Measurements from ENCODE around the gene TXNDC15.

TXNDC15 gene

DNA sequence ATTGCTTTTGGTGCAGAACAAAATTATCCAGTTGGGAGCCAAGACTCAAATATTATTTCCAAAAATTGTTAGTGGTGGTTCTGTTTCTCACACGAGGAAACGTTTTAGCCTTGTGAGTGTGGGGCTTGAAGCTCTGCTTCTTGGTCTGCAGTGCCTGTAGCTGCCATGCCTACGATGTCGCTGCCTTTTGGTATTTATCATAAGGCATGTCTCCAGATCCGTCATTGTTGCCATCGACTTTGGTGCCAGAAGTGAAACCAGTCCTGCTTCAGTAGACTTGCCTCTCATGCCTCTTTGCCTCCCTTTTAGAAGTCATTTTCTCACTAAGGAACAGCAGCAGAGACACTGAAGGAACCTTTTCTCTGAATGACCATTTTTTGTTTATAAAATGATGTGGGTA, 63.9 kb downstream of the TXNDC15 start:
- Histone ChIP-seq H3K4me3 (replicated peaks; ENCODE audit: low read depth, low read length) (no peak overlapping the region), H3K36me3 (ENCODE audit: control insufficient read depth, insufficient read depth, low read length) (peaks cover 1% of the 10 kb centered on the region), H3K27me3 (replicated peaks; ENCODE audit: control insufficient read depth, insufficient read depth, low read length) (no peaks in the 10 kb centered on the region)
- no peak for DNase-seq (ENCODE audit: extremely low read depth, insufficient read length)
- TF ChIP-seq, protein P1, sequence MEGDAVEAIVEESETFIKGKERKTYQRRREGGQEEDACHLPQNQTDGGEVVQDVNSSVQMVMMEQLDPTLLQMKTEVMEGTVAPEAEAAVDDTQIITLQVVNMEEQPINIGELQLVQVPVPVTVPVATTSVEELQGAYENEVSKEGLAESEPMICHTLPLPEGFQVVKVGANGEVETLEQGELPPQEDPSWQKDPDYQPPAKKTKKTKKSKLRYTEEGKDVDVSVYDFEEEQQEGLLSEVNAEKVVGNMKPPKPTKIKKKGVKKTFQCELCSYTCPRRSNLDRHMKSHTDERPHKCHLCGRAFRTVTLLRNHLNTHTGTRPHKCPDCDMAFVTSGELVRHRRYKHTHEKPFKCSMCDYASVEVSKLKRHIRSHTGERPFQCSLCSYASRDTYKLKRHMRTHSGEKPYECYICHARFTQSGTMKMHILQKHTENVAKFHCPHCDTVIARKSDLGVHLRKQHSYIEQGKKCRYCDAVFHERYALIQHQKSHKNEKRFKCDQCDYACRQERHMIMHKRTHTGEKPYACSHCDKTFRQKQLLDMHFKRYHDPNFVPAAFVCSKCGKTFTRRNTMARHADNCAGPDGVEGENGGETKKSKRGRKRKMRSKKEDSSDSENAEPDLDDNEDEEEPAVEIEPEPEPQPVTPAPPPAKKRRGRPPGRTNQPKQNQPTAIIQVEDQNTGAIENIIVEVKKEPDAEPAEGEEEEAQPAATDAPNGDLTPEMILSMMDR (IDR thresholded peaks at IDR 0.05; ENCODE audit: insufficient read depth, low read length, poor library complexity, severe bottlenecking), result no peak

DNA sequence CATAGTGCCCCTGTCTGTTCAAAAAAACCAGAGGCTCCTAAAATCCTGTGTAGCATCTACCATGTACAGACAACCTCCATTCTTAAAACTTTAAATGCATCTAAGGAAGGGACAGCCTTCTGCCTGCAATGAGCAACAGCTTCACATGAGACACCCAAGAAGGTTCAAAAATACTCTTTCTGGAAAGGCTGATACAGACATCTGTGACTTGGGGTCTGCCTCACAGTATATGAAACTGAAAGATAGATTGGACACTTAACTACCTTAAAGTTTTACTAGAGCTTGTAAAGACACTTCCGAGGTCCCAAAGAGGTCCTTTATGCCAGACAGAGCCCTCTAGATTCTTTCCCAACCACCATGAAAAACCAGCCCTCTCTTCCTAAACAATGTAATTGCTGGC, 65.3 kb downstream of the TXNDC15 start:
- Histone ChIP-seq H3K36me3 (ENCODE audit: control insufficient read depth, insufficient read depth, low read length) (peaks cover 1% of the 10 kb centered on the region), H3K4me3 (replicated peaks; ENCODE audit: low read depth, low read length) (no peak overlapping the region), H3K27me3 (replicated peaks; ENCODE audit: control insufficient read depth, insufficient read depth, low read length) (no peaks in the 10 kb centered on the region)
- TF ChIP-seq, protein P1 (IDR thresholded peaks at IDR 0.05; ENCODE audit: insufficient read depth, low read length, poor library complexity, severe bottlenecking), result no peak
- DNase-seq (ENCODE audit: extremely low read depth, insufficient read length), result no peak

DNA sequence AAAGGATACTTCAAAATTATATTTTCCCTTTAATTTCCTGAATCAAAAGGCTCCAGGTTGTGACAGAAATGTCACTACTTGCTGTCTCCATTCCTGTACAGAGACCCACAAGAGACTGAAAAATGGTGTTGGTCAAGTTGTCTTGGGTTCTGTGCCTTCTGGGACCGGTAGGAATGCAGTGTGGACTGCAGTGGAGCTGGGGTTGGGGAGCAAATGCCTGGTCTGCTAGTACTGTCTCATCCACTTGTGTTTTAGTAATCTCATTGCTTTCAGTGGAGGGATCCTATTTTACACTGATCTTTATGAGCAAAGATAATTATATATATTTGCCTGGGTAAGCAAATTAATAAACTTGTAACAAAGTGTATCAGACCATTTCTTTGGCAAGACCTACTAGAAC, 69.4 kb downstream of the TXNDC15 start:
- DNase-seq (ENCODE audit: extremely low read depth, insufficient read length), result no peak
- Histone ChIP-seq H3K27me3 (replicated peaks; ENCODE audit: control insufficient read depth, insufficient read depth, low read length) (no peaks in the 10 kb centered on the region), H3K36me3 (ENCODE audit: control insufficient read depth, insufficient read depth, low read length) (no peaks in the 10 kb centered on the region), H3K4me3 (replicated peaks; ENCODE audit: low read depth, low read length) (no peak overlapping the region)
- TF ChIP-seq, protein P1 (IDR thresholded peaks at IDR 0.05; ENCODE audit: insufficient read depth, low read length, poor library complexity, severe bottlenecking), result no peak

DNA sequence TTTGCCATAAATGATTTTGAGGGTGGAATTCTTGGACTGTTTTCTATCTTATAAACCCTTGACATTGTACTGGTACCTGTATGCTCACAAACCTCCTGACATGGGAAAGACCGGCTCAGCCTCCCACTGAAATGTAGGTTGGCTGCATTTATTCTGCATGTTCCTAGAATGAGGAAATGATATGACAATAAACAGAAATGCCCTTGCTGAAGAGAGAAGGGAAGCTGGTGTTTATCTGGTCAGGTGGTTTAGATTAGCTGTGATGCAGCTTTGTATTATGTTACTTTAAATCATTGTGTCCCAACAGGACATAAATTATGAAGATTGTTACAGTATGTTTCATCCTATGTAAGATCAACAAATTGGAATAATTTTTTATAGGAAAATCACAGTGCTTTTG, 70.5 kb downstream of the TXNDC15 start:
- DNase-seq (ENCODE audit: extremely low read depth, insufficient read length), result no peak
- H3K4me3 ChIP-seq (replicated peaks; ENCODE audit: low read depth, low read length), result no peak overlapping the region
- no peaks in the 10 kb centered on the region for H3K27me3 ChIP-seq (replicated peaks; ENCODE audit: control insufficient read depth, insufficient read depth, low read length)
- no peaks in the 10 kb centered on the region for H3K36me3 ChIP-seq (ENCODE audit: control insufficient read depth, insufficient read depth, low read length)
- TF ChIP-seq, protein P1 (IDR thresholded peaks at IDR 0.05; ENCODE audit: insufficient read depth, low read length, poor library complexity, severe bottlenecking), result no peak

DNA sequence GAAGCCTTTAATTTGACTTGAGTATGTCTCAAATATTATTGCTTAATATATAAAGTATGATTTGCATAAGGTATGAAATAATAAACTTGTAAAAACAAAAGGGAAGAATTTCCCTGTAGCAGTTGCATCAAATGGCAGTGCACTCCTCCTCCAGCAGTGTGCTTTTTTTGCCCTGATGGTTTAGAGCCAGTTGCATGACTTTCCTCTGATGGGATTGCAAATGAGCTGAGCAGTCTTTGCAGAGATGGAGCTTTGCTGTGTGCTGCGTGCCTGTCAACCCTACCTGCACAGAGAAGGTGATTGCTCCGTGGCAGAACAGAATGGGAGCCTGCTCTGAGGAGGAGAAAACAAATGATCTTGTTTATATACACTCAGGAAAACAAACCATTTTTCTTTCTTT, 70.9 kb downstream of the TXNDC15 start:
- no peaks in the 10 kb centered on the region for H3K36me3 ChIP-seq (ENCODE audit: control insufficient read depth, insufficient read depth, low read length)
- DNase-seq (ENCODE audit: extremely low read depth, insufficient read length), result no peak
- no peaks in the 10 kb centered on the region for H3K27me3 ChIP-seq (replicated peaks; ENCODE audit: control insufficient read depth, insufficient read depth, low read length)
- TF ChIP-seq, protein P1 (IDR thresholded peaks at IDR 0.05; ENCODE audit: insufficient read depth, low read length, poor library complexity, severe bottlenecking), result no peak
- no peak overlapping the region for H3K4me3 ChIP-seq (replicated peaks; ENCODE audit: low read depth, low read length)

DNA sequence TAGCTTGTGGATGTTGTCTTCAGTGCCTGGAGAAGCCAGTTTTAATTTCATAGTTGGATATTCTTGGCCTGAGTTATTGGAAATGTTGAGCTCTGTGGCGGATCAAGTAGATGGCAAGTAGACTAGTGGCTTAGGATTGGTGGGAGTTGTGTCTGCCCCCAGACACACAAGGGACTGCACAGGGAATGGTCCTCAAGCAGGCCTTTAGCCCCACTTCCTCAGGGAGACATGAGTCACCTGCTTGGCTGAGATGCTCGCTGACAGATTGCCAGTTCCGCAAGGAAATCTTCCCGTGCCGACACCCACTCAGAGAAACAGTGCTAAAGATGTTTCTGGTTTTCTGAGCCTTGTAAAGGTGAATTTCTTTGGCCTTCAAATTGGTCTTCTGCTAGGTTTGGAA, 74.7 kb downstream of the TXNDC15 start:
- H3K36me3 ChIP-seq (ENCODE audit: control insufficient read depth, insufficient read depth, low read length), result no peaks in the 10 kb centered on the region
- no peak overlapping the region for H3K4me3 ChIP-seq (replicated peaks; ENCODE audit: low read depth, low read length)
- TF ChIP-seq, protein P1 (IDR thresholded peaks at IDR 0.05; ENCODE audit: insufficient read depth, low read length, poor library complexity, severe bottlenecking), result no peak
- H3K27me3 ChIP-seq (replicated peaks; ENCODE audit: control insufficient read depth, insufficient read depth, low read length), result no peaks in the 10 kb centered on the region
- DNase-seq (ENCODE audit: extremely low read depth, insufficient read length), result no peak

Data from GM06990 (cell line).